IMR-90 (cell line): ENCODE measurements around the gene MOG. TPM values are rescaled to one million over a fixed set of nuclear protein-coding genes. Genes with fewer than 3 reads are reported as not detected.

Experiments used
- ATAC-seq: fragments of 200-7000 bp; cut with Tn5 transposase; 2 replicates; pipeline ENCODE4 v1.9.1; 2020; ENCODE audit warnings: low read depth, mild to moderate bottlenecking, moderate library complexity
- BruUV-seq: library from RNA; stranded (reverse); fragments of 400-500 nt; replicated peaks from 2 replicates; lab custom pipeline; 2021; lab: Mats Ljungman, UMichigan
- CTCF ChIA-PET: fragments of 300-600 bp; formaldehyde crosslinking; extraction: SDS; loops from one replicate; lab custom pipeline; 2021; ENCODE audit warnings: antibody characterized with exemption; lab: Yijun Ruan, JAX
- POLR2A ChIA-PET: fragments of 300-600 bp; sonication (Branson Sonifier 250); formaldehyde crosslinking; loops from one replicate; lab custom pipeline; 2022; ENCODE audit warnings: antibody characterized with exemption; ENCODE audit not compliant: unreplicated experiment; lab: Charles Lee
- DNase-seq: peaks from one replicate; pipeline ENCODE4 v3.0.0; 2013
- H2AFZ ChIP-seq: replicated peaks from 2 replicates; pipeline ENCODE3; 2013; ENCODE audit warnings: low read length, mild to moderate bottlenecking; ENCODE audit not compliant: poor library complexity
- H2AK5ac ChIP-seq: 2 replicates; pipeline ENCODE4 v1.6.1; 2013; ENCODE audit warnings: low read depth, low read length, inconsistent platforms
- H2AK9ac ChIP-seq: replicated peaks from 2 replicates; pipeline ENCODE3; 2013; ENCODE audit warnings: mild to moderate bottlenecking, low read depth, low read length, moderate library complexity; ENCODE audit not compliant: poor library complexity
- H2BK120ac ChIP-seq: 2 replicates; pipeline ENCODE4 v1.6.1; 2013; ENCODE audit warnings: low read depth, low read length, inconsistent platforms
- H2BK15ac ChIP-seq: 3 replicates; pipeline ENCODE4 v1.6.1; 2013; ENCODE audit warnings: low read depth, low read length, inconsistent platforms
- H2BK20ac ChIP-seq: 2 replicates; pipeline ENCODE4 v1.6.1; 2013; ENCODE audit warnings: low read depth, mild to moderate bottlenecking, inconsistent platforms, low read length, moderate library complexity
- H2BK5ac ChIP-seq: 2 replicates; pipeline ENCODE4 v1.6.1; 2013; ENCODE audit warnings: mild to moderate bottlenecking, low read depth, low read length, inconsistent platforms; ENCODE audit not compliant: poor library complexity, severe bottlenecking
- H3K14ac ChIP-seq: replicated peaks from 2 replicates; pipeline ENCODE4 v1.6.1; 2013; ENCODE audit warnings: low read depth, low read length, inconsistent platforms
- H3K18ac ChIP-seq: 2 replicates; pipeline ENCODE4 v1.6.1; 2013; ENCODE audit warnings: low read depth, low read length, control low read depth
- H3K23ac ChIP-seq: 2 replicates; pipeline ENCODE4 v1.6.1; 2013; ENCODE audit warnings: low read depth, low read length, inconsistent platforms
- H3K27ac ChIP-seq: 2 replicates; pipeline ENCODE4 v1.5.1; 2013; ENCODE audit warnings: mild to moderate bottlenecking, control low read depth, low read length; ENCODE audit not compliant: insufficient read depth
- H3K27me3 ChIP-seq: 2 replicates; pipeline ENCODE4 v1.6.1; 2013; ENCODE audit warnings: low read length; ENCODE audit not compliant: control insufficient read depth, insufficient read depth
- H3K36me3 ChIP-seq: 2 replicates; pipeline ENCODE4 v1.6.1; 2013; ENCODE audit warnings: low read length, mixed read lengths; ENCODE audit not compliant: control insufficient read depth, insufficient read depth
- H3K4ac ChIP-seq: 2 replicates; pipeline ENCODE4 v1.6.1; 2013; ENCODE audit warnings: low read depth, low read length, inconsistent platforms
- H3K4me1 ChIP-seq: 2 replicates; pipeline ENCODE4 v1.6.1; 2013; ENCODE audit warnings: low read length, mixed read lengths; ENCODE audit not compliant: control insufficient read depth, insufficient read depth
- H3K4me2 ChIP-seq: 2 replicates; pipeline ENCODE4 v1.6.1; 2013; ENCODE audit warnings: low read depth, mild to moderate bottlenecking, control low read depth, low read length, moderate library complexity
- H3K4me3 ChIP-seq: 2 replicates; pipeline ENCODE4 v1.5.1; 2013; ENCODE audit warnings: low read depth, mild to moderate bottlenecking, control low read depth, low read length, moderate library complexity; ENCODE audit not compliant: insufficient read depth
- H3K56ac ChIP-seq: 2 replicates; pipeline ENCODE4 v1.6.1; 2013; ENCODE audit warnings: low read length, inconsistent platforms; ENCODE audit not compliant: insufficient read depth; ENCODE audit errors: extremely low read depth
- H3K79me1 ChIP-seq, 2 experiments: 2 replicates each; pipeline ENCODE4 v1.6.1; 2013; ENCODE audit warnings: low read length in 2 of 2, inconsistent platforms in 1 of 2, low read depth in 1 of 2
- H3K9ac ChIP-seq: 2 replicates; pipeline ENCODE4 v1.6.1; 2013; ENCODE audit warnings: low read depth, low read length, control low read depth
- H3K9me1 ChIP-seq: 2 replicates; pipeline ENCODE4 v1.6.1; 2013; ENCODE audit warnings: low read length, inconsistent platforms; ENCODE audit not compliant: insufficient read depth
- H3K9me3 ChIP-seq: 2 replicates; pipeline ENCODE4 v1.6.1; 2013; ENCODE audit warnings: low read length; ENCODE audit not compliant: control insufficient read depth, insufficient read depth
- H4K20me1 ChIP-seq: 2 replicates; pipeline ENCODE4 v1.6.1; 2013; ENCODE audit warnings: low read length, inconsistent platforms; ENCODE audit not compliant: insufficient read depth
- H4K5ac ChIP-seq: 2 replicates; pipeline ENCODE4 v1.6.1; 2013; ENCODE audit warnings: mild to moderate bottlenecking, low read depth, low read length, control low read depth
- H4K8ac ChIP-seq, 2 experiments: 2 replicates each; pipeline ENCODE4 v1.6.1; 2013; ENCODE audit warnings: low read depth in 2 of 2, low read length in 2 of 2, control low read depth in 1 of 2, inconsistent platforms in 1 of 2
- H4K91ac ChIP-seq: 2 replicates; pipeline ENCODE4 v1.6.1; 2013; ENCODE audit warnings: low read depth, low read length, inconsistent platforms; ENCODE audit not compliant: insufficient read depth
- FOS ChIP-seq: fragments of 150-350 bp; IDR thresholded peaks from 2 replicates; pipeline ENCODE4 v1.6.1; 2016; ENCODE audit warnings: low read depth, low read length
- MAZ ChIP-seq: IDR thresholded peaks from 2 replicates; pipeline ENCODE4 v1.6.1; 2012; ENCODE audit warnings: low read depth, mild to moderate bottlenecking, low read length, improper control_type of control experiment, moderate library complexity, borderline replicate concordance
- NFE2L2 ChIP-seq: fragments of 150-350 bp; IDR thresholded peaks from 2 replicates; pipeline ENCODE4 v1.6.1; 2016; ENCODE audit warnings: low read depth, mild to moderate bottlenecking, low read length
- POLR2A ChIP-seq: IDR thresholded peaks from 2 replicates; pipeline ENCODE4 v1.6.1; 2012; ENCODE audit warnings: mild to moderate bottlenecking, low read depth, low read length
- RCOR1 ChIP-seq: IDR thresholded peaks from 2 replicates; pipeline ENCODE4 v1.6.1; 2012; ENCODE audit warnings: mild to moderate bottlenecking, low read length, improper control_type of control experiment; ENCODE audit not compliant: insufficient replicate concordance
- WGBS, 2 experiments: methylation state at CpG; one replicate each; pipeline versions ENCODE4 v1.1.5 to v1.1.7; 2013; ENCODE audit warnings: missing lambda C conversion rate in 2 of 2; ENCODE audit not compliant: insufficient read length in 1 of 2; ENCODE audit errors: extremely low coverage in 2 of 2; 5-methylcytosine and 5-hydroxymethylcytosine counted together
- dilution Hi-C: fragments of 300-500 bp; cut with HindIII; formaldehyde crosslinking; loops from one replicate; pipeline ENCODE4 v1.14.3; 2018; ENCODE audit warnings: low sequenced_read_pairs; ENCODE audit not compliant: unreplicated experiment
- in situ Hi-C: fragments of 300-500 bp; cut with MboI; formaldehyde crosslinking; loops from 3 replicates; pipeline ENCODE4 v1.14.3; 2019; ENCODE audit warnings: low sequenced_read_pairs, inconsistent platforms, mixed read lengths
- intact Hi-C: fragments of 100-400 bp; cut with micrococcal nuclease; formaldehyde crosslinking; loops from 2 replicates; pipeline ENCODE4 v1.10.0; 2022
- polyA plus RNA-seq, 3 experiments: library from polyadenylated mRNA; depleted of rRNA; stranded (reverse); fragments of >200 nt; gene quantifications; 2 replicates each; pipeline ENCODE4 v1.2.3, GENCODE V29; 2012; ENCODE audit warnings: low replicate concordance in 1 of 3
- total RNA-seq: library from RNA; depleted of rRNA; stranded (reverse); fragments of >200 nt; gene quantifications from 2 replicates; pipeline ENCODE4 v1.2.3, GENCODE V29; 2012

The MOG gene
- total and polyA plus RNA-seq, 2 of the 4 experiments (the other 2 are of a cell fraction) = not detected

DNA sequence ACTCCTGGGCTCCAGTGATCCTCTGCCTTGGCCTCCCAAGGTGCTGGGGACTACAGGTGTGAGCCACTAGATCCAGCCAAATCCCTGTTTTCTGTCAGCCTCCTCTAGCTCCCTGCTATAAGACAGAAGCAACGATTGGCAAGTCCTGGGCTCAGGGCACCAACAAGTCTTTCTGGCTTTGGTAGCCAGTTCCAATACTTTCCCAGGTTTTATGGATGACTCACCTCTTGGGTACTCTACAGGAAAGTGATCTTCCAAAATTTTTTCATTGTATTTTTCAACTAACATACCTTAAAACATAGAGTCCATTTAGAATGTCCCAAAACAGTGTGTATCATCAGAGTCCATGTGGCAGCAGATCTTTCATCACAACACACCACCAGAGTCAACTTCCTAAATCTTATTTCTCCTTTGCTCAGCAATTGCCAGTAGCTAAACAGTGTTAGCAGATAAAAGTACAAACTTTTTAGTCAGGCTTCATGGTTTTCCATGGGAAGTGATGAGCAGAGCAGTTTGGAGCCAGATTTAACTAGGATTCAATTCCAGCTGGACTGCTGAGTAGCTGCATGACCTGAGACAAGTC is 37.2 kb upstream of the MOG start:
- TF ChIP-seq FOS (no peak), MAZ (no peak), RCOR1 (no peak), NFE2L2 (no peak), POLR2A (no peak)
- Histone ChIP-seq H3K27ac (no peak overlapping the region), H3K4me2 (no peak overlapping the region), H2AFZ (no peak overlapping the region), H2BK15ac (no peak overlapping the region), H3K79me1 (peaks cover 9 to 10% of the 10 kb centered on the region in 2 experiments; a peak in 3 of 4 replicates), H3K23ac (no peak overlapping the region), H3K18ac (no peak overlapping the region), H3K9ac (no peak overlapping the region), H4K5ac (no peak overlapping the region), H2AK5ac (no peak overlapping the region), H2BK5ac (no peak overlapping the region), H3K4ac (no peak overlapping the region), H3K4me1 (no peaks in the 10 kb centered on the region), H3K14ac (no peak overlapping the region), H4K20me1 (no peaks in the 10 kb centered on the region), H4K8ac (no peak overlapping the region), H3K4me3 (no peak overlapping the region), H3K36me3 (peaks cover 52% of the 10 kb centered on the region), H3K9me3 (no peaks in the 10 kb centered on the region), H3K56ac (no peak overlapping the region), H3K27me3 (no peaks in the 10 kb centered on the region), H2BK120ac (no peak overlapping the region), H2AK9ac (no peak overlapping the region), H3K9me1 (peaks cover 6% of the 10 kb centered on the region; the same call in 1 of the 2 replicates), H2BK20ac (no peak overlapping the region), H4K91ac (no peak overlapping the region)
- no TSS peak for BruUV-seq
- ChIA-PET POLR2A (no interaction called here), CTCF (no interaction called here)
- ATAC-seq (no peak), DNase-seq (no peak)
- in situ Hi-C loops = no loop called here
- dilution Hi-C loops = no loop called here
- WGBS, 2 experiments = 100% methylated on average over 1 of the region's 1 CpG; no CpG with 5 or more reads in 1 of the 2 experiments
- intact Hi-C loops = no loop called here
